GM12873 (cell line): Measurements from ENCODE around the gene DAD1.

Experiments used
- TF ChIP-seq, protein P1 (sequence below): IDR thresholded peaks from 2 replicates; pipeline ENCODE4 v1.5.1; 2012; ENCODE audit warnings: low read depth, mild to moderate bottlenecking, moderate library complexity, low read length, control low read depth; ENCODE audit not compliant: insufficient read depth; ENCODE audit errors: missing control alignments

Gene DAD1

DNA sequence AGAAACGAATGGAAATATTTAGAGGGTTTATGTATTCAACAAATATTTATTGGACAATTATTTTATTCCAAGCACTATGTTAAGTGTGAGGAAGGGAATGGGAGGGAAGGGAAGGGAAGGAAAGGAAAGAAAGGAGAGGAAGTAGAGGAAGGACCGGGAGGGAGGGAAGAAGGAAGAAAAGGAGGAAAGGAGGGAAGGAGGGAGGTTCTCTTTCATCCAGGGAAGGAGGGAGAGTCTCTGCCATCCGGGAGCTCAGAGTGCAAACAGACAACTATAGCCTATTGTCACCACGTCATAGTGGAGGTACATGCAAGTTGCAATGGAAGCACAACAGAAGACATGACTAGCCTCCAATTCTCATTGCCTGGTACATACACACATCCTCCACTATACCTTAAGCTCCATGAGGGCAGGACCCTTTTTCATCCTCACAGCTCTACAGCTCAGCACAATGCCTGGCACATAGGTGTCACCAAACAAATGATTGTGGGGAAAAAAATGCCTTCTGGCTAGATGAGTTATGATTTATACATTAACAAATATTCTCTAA lies 48.1 kb downstream of the DAD1 start:
- TF ChIP-seq, protein P1, sequence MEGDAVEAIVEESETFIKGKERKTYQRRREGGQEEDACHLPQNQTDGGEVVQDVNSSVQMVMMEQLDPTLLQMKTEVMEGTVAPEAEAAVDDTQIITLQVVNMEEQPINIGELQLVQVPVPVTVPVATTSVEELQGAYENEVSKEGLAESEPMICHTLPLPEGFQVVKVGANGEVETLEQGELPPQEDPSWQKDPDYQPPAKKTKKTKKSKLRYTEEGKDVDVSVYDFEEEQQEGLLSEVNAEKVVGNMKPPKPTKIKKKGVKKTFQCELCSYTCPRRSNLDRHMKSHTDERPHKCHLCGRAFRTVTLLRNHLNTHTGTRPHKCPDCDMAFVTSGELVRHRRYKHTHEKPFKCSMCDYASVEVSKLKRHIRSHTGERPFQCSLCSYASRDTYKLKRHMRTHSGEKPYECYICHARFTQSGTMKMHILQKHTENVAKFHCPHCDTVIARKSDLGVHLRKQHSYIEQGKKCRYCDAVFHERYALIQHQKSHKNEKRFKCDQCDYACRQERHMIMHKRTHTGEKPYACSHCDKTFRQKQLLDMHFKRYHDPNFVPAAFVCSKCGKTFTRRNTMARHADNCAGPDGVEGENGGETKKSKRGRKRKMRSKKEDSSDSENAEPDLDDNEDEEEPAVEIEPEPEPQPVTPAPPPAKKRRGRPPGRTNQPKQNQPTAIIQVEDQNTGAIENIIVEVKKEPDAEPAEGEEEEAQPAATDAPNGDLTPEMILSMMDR: no peak

DNA sequence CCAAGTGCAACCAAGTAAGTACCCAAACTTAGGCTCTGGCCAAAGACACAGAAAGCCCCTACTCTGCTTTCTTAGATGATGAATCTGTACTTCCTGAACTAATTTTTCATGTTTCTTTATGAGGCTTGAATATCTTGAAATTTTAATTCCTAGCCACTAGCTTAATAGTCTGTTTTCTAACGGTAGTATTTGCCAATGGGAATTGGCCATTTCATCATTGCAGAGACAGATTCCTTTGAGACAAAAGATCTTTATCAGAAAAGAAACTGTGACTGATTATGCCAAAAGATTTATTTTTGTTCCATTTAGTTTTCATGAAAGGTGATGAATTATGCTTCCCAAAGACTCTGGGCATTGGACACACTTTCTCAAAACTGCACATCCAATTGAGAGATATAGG lies 48.7 kb downstream of the DAD1 start:
- TF ChIP-seq, protein P1: no peak

DNA sequence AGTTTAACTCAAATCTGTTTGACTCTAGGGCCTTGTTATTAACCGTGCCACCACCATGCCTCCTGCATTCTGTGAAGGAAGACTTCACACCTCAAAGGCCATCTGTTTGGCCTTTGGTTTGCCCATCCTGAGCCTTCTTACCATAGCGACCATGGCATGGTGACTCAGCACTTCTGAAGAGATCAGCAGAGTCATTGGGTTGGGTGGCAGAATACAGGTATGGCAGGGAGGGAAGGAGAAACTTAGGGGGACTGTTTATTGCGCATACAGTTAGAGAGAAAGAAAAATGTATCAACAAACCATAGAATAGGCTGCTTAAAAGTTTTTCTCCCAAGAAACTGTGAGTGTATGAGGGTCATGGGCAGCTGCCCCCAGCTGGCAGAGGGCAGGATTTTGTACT lies 49.2 kb downstream of the DAD1 start:
- TF ChIP-seq, protein P1: no peak

DNA sequence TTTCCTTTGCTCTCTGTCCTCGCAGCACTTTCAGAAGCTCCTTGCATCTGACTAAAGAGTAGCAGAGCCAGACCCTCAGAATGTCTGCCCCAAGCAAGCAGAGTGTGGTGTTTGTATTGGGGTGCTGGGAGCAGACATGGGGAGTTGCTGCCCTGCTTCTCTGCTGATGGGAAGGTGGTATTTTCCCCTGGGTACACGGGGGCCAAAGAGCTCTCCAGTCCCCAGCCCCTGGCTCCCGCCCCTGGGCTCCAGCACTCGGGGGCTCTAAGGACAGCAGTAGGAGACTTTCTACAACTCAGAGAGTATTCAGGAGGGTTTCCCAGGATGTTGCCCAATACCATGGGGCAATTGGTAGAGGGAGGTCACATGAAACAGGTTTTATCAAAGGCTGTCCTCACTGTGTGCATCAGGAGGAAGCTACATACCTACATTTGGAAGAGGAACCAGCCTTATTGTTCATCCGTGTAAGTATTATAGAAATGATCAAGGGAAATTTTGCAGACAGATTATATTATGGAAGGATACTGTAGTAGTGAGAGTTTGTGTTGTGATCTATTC lies 50.3 kb downstream of the DAD1 start:
- TF ChIP-seq, protein P1: no peak

DNA sequence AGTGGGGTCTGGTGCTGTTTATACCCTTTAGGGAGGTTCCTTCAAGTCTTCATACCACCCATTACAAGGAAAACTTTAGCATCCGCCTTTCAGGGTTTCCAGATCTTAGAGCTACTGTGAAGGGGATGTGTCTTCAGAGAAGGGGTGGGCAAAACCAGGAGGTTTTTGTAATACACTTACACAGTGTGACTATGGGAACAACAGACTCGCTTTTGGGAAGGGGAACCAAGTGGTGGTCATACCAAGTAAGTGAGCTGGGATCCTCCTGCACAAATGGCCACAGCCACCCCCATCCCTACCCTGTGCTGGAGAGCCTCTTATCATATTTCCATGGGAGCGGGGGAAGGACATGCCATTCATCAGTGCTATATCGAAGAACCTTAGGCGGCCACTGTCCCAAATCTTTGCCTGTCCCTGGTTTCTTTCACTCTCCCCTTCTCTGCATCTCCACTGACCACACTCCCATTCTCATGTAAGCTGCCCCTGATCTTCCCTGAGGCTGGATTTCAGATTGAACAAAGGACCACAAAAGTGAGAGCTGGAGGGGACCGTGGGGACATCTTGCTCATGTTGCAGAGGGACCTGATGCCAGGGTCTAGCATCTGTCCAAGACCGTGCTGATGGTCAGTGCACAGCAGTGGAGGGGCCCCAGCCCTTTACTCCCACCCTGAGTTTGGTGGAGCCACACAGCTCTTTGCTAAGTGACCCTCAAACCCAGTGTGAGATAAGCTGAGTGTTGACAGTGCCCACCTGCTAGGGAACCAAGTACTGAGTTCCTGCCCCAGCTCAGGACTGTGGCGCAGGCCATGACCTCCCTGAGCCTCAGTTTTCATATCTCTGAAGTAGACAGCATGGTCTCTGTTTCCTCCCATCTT lies 51.4 kb downstream of the DAD1 start:
- TF ChIP-seq, protein P1: no peak

DNA sequence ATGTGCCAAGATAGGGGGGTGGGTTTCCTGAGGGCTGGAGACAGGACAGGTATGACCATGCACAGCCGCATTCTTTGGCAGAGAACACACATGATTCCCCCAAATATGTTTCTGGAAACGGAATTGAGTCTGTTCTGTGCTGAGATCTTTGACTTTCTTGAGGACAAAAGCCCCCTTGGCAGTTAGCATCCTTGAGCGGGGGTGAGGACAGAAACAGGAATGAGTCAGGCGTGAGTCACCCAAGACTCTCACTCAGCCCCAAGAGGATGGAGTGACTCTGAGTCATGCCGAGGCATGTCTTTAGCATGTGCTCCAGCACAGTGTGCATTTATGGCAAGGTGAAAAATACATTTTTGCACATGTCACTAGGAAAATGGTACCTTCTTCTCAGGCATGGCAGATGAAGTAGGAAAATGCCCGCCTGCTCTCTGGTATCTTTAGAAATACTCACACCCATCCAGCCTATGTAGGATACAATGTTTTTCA lies 52.1 kb downstream of the DAD1 start:
- TF ChIP-seq, protein P1: no peak

DNA sequence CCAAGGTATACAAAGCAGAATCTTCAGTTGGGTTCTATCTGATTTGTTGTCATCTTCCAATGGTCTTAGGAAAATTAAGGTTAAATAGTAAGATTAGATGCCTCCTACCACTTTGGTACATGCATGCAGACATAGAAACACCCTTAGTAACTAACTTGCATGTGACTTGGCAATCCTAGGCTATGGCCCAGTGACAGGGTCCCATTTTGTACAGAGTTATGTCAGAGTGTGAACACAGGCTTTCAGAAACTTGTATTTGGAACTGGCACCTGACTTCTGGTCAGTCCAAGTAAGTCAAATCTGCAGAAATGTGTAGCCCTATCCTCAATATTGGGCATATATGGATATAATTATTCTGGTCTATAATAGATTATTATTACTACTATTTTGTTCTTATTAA lies 53.1 kb downstream of the DAD1 start:
- TF ChIP-seq, protein P1: no peak
